Loucy (cell line): ENCODE data around the gene CLASP1.

Source experiments
- H2AFZ ChIP-seq: fragments of 200-600 bp; sonication (generic); 2 replicates; pipeline ENCODE4 v1.6.0; 2016; ENCODE audit warnings: antibody characterized with exemption, mild to moderate bottlenecking, low read length, moderate library complexity
- H3F3A ChIP-seq: fragments of 200-600 bp; 2 replicates; pipeline ENCODE4 v1.6.0; 2016; ENCODE audit warnings: antibody characterized with exemption, low read depth, mild to moderate bottlenecking
- H3K27me3 ChIP-seq: fragments of 200-600 bp; sonication (generic); 2 replicates; pipeline ENCODE4 v1.6.1; 2014; ENCODE audit warnings: low read length, mild to moderate bottlenecking; ENCODE audit not compliant: insufficient read depth, poor library complexity, severe bottlenecking
- H3K36me3 ChIP-seq: fragments of 200-600 bp; sonication (generic); 2 replicates; pipeline ENCODE4 v1.6.1; 2016; ENCODE audit warnings: low read length; ENCODE audit not compliant: insufficient read depth
- H3K4me1 ChIP-seq: fragments of 200-600 bp; sonication (generic); 2 replicates; pipeline ENCODE4 v1.5.1; 2014; ENCODE audit warnings: low read length, mild to moderate bottlenecking; ENCODE audit not compliant: insufficient read depth, poor library complexity, severe bottlenecking
- H3K4me2 ChIP-seq: fragments of 200-600 bp; sonication (generic); 2 replicates; pipeline ENCODE4 v1.6.0; 2014; ENCODE audit warnings: antibody characterized with exemption, low read length, low read depth, mild to moderate bottlenecking; ENCODE audit not compliant: poor library complexity, severe bottlenecking
- H3K4me3 ChIP-seq: fragments of 200-600 bp; sonication (generic); 2 replicates; pipeline ENCODE4 v1.5.1; 2014; ENCODE audit warnings: low read length, mild to moderate bottlenecking, mixed read lengths; ENCODE audit not compliant: poor library complexity, severe bottlenecking
- H3K79me2 ChIP-seq: fragments of 200-600 bp; sonication (generic); 2 replicates; pipeline ENCODE4 v1.6.1; 2014; ENCODE audit warnings: low read length; ENCODE audit not compliant: insufficient read depth
- H3K9ac ChIP-seq: fragments of 200-600 bp; sonication (generic); 2 replicates; pipeline ENCODE4 v1.6.0; 2014; ENCODE audit warnings: mild to moderate bottlenecking, low read depth, low read length, moderate library complexity; ENCODE audit not compliant: poor library complexity, severe bottlenecking
- H3K9me2 ChIP-seq: fragments of 200-600 bp; sonication (generic); replicated peaks from 2 replicates; pipeline ENCODE4 v1.6.1; 2016; ENCODE audit warnings: low read depth, low read length, mixed read lengths
- H3K9me3 ChIP-seq: fragments of 200-600 bp; sonication (generic); 2 replicates; pipeline ENCODE4 v1.6.1; 2014; ENCODE audit warnings: mild to moderate bottlenecking, antibody characterized with exemption, low read length, low read depth; ENCODE audit not compliant: insufficient read depth
- H4K20me1 ChIP-seq: fragments of 200-600 bp; sonication (generic); 2 replicates; pipeline ENCODE4 v1.6.0; 2014; ENCODE audit warnings: antibody characterized with exemption, low read length, mild to moderate bottlenecking; ENCODE audit not compliant: insufficient read depth, poor library complexity, severe bottlenecking
- CTCF ChIP-seq: fragments of 200-600 bp; sonication (generic); conservative IDR thresholded peaks from 2 replicates; pipeline ENCODE4 v1.5.1; 2014; ENCODE audit warnings: mild to moderate bottlenecking, antibody characterized with exemption, low read length
- EZH2phosphoT487 ChIP-seq: fragments of 200-600 bp; IDR thresholded peaks from 2 replicates; pipeline ENCODE4 v1.6.1; 2018; ENCODE audit warnings: antibody characterized with exemption, mild to moderate bottlenecking, moderate library complexity, borderline replicate concordance

CLASP1 gene

DNA sequence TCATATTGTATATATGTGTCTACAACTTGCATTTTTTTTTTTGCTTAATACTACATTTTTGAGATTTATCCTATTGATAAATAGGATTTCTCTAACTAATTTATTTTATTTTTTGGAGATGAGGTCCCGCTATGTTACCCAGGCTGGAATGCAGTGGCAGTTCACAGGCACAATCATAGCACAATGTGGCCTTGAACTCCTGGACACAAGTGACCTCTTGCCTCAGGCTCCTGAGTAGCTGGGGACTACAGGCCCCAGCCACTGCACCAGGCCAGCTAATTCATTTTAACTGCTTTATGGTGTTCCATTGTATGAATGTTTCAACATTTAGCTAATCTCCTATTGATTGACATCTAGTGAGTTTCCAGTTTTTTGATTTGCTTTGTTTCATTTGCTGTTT lies 16.8 kb upstream of the CLASP1 start:
- Histone ChIP-seq H4K20me1 (no peaks in the 10 kb centered on the region), H3K9me3 (no peaks in the 10 kb centered on the region), H3K9me2 (no peaks in the 10 kb centered on the region), H3F3A (no peaks in the 10 kb centered on the region), H2AFZ (no peak overlapping the region), H3K4me2 (no peak overlapping the region), H3K27me3 (no peaks in the 10 kb centered on the region), H3K4me3 (no peak overlapping the region), H3K9ac (no peak overlapping the region), H3K36me3 (no peaks in the 10 kb centered on the region), H3K79me2 (no peaks in the 10 kb centered on the region), H3K4me1 (no peaks in the 10 kb centered on the region)
- TF ChIP-seq EZH2phosphoT487 (no peak), CTCF (no peak)

GRCh38 chr2:121665504-121665903 lies 16.2 kb upstream of the CLASP1 start:
- H3K36me3 ChIP-seq = no peaks in the 10 kb centered on the region
- no peaks in the 10 kb centered on the region for H3K9me3 ChIP-seq
- no peak overlapping the region for H2AFZ ChIP-seq
- H3K9ac ChIP-seq = no peak overlapping the region
- no peaks in the 10 kb centered on the region for H4K20me1 ChIP-seq
- no peaks in the 10 kb centered on the region for H3K4me1 ChIP-seq
- H3K4me3 ChIP-seq = no peak overlapping the region
- no peaks in the 10 kb centered on the region for H3K9me2 ChIP-seq
- no peak overlapping the region for H3K4me2 ChIP-seq
- no peaks in the 10 kb centered on the region for H3K27me3 ChIP-seq
- H3K79me2 ChIP-seq = no peaks in the 10 kb centered on the region
- TF ChIP-seq CTCF (no peak), EZH2phosphoT487 (no peak)
- H3F3A ChIP-seq = no peaks in the 10 kb centered on the region

GRCh38 chr2:121664713-121665112 lies 15.5 kb upstream of the CLASP1 start:
- Histone ChIP-seq H3K4me3 (no peak overlapping the region), H3K79me2 (no peaks in the 10 kb centered on the region), H3K4me2 (no peak overlapping the region), H3F3A (no peaks in the 10 kb centered on the region), H3K4me1 (no peaks in the 10 kb centered on the region), H3K9ac (no peak overlapping the region), H3K27me3 (no peaks in the 10 kb centered on the region), H3K36me3 (no peaks in the 10 kb centered on the region), H4K20me1 (no peaks in the 10 kb centered on the region), H3K9me3 (no peaks in the 10 kb centered on the region), H2AFZ (no peak overlapping the region), H3K9me2 (no peaks in the 10 kb centered on the region)
- no peak for TF ChIP-seq CTCF
- no peak for TF ChIP-seq EZH2phosphoT487
